ENCODE measurements around the gene CDC42EP2.

- TF ChIP-seq CTCF (IDR thresholded peaks at IDR 0.05): no peak
- TF ChIP-seq POLR2AphosphoS5 (IDR thresholded peaks at IDR 0.05): no peak
Observed at GRCh38 chr11:65295001-65295400, 19.7 kb upstream of the CDC42EP2 start.
